MM.1S (cell line): ENCODE measurements around the gene ABCC4.

Experiments used
- DNase-seq: peaks from one replicate; pipeline ENCODE4 v3.0.0-alpha.2; 2015
- H2AFZ ChIP-seq: fragments of 300-600 bp; sonication (generic); 2 replicates; pipeline ENCODE4 v1.6.0; 2016; ENCODE audit warnings: antibody characterized with exemption, low read length
- H3F3A ChIP-seq: fragments of 300-600 bp; sonication (generic); 2 replicates; pipeline ENCODE4 v1.6.1; 2016; ENCODE audit warnings: mild to moderate bottlenecking, antibody characterized with exemption, low read length, moderate library complexity, mixed read lengths; ENCODE audit not compliant: insufficient read depth
- H3K27ac ChIP-seq: fragments of 300-600 bp; sonication (generic); 2 replicates; pipeline ENCODE4 v1.5.1; 2016; ENCODE audit warnings: mild to moderate bottlenecking, low read length
- H3K27me3 ChIP-seq: fragments of 300-600 bp; sonication (generic); replicated peaks from 2 replicates; pipeline ENCODE4 v1.6.0; 2016; ENCODE audit warnings: low read length; ENCODE audit not compliant: insufficient read depth
- H3K36me3 ChIP-seq: fragments of 300-600 bp; sonication (generic); replicated peaks from 2 replicates; pipeline ENCODE4 v1.6.1; 2016; ENCODE audit warnings: mild to moderate bottlenecking, low read length, mixed read lengths; ENCODE audit not compliant: insufficient read depth
- H3K4me1 ChIP-seq: fragments of 300-600 bp; sonication (generic); 2 replicates; pipeline ENCODE4 v1.6.1; 2016; ENCODE audit warnings: low read length, mixed read lengths
- H3K4me2 ChIP-seq: fragments of 300-600 bp; sonication (generic); 2 replicates; pipeline ENCODE4 v1.6.0; 2016; ENCODE audit warnings: low read depth, low read length
- H3K4me3 ChIP-seq: fragments of 300-600 bp; sonication (generic); 2 replicates; pipeline ENCODE4 v1.5.1; 2016; ENCODE audit warnings: low read length, mixed read lengths
- H3K79me2 ChIP-seq: fragments of 300-600 bp; sonication (generic); 2 replicates; pipeline ENCODE4 v1.6.1; 2016; ENCODE audit warnings: mixed run types, low read length, mixed read lengths
- H3K9ac ChIP-seq: fragments of 300-600 bp; sonication (generic); 2 replicates; pipeline ENCODE4 v1.6.1; 2016; ENCODE audit warnings: low read length, mixed read lengths
- H3K9me2 ChIP-seq: fragments of 300-600 bp; sonication (generic); replicated peaks from 2 replicates; pipeline ENCODE4 v1.6.1; 2016; ENCODE audit warnings: mild to moderate bottlenecking, low read length, mixed read lengths; ENCODE audit not compliant: insufficient read depth
- H3K9me3 ChIP-seq: fragments of 300-600 bp; sonication (generic); replicated peaks from 2 replicates; pipeline ENCODE4 v1.6.1; 2016; ENCODE audit warnings: mild to moderate bottlenecking, low read length, mixed read lengths; ENCODE audit not compliant: insufficient read depth
- H4K20me1 ChIP-seq: fragments of 300-600 bp; sonication (generic); 2 replicates; pipeline ENCODE4 v1.6.1; 2016; ENCODE audit warnings: mild to moderate bottlenecking, low read length, moderate library complexity, mixed read lengths; ENCODE audit not compliant: insufficient read depth
- EZH2 ChIP-seq: fragments of 300-600 bp; sonication (generic); optimal IDR thresholded peaks from 2 replicates; pipeline ENCODE3; 2017; ENCODE audit warnings: low read depth, mild to moderate bottlenecking, antibody characterized with exemption, low read length, mixed read lengths
- EZH2phosphoT487 ChIP-seq: fragments of 300-600 bp; sonication (generic); IDR thresholded peaks from 2 replicates; pipeline ENCODE4 v1.6.1; 2018; ENCODE audit warnings: antibody characterized with exemption, low read length
- TF ChIP-seq, protein P1 (sequence below): fragments of 300-600 bp; sonication (generic); IDR thresholded peaks from 2 replicates; pipeline ENCODE4 v1.5.1; 2016; ENCODE audit warnings: antibody characterized with exemption, low read length, mixed read lengths

ABCC4 gene

DNA sequence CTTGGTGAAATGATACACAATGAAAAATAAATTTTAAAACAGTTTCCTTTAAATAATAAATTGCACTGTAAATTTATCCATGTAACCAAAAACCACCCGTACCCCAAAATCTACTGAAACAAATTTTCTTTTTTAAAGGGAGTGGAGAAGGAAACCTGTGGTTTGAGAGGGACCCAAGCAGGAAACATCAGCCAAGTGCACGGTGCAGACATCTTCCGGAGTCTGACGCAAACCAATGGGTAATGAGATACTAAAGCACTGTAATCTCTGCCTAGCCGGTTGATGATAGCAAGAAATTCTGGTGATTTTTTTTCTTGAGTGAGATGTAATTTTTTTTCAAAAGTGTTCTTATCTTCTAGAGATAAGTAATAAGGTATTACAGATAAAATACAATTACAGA, 115.4 kb downstream of the ABCC4 start:
- no peaks in the 10 kb centered on the region for H3K27me3 ChIP-seq
- H3K4me1 ChIP-seq: peaks cover 3% of the 10 kb centered on the region; the same call in 1 of the 2 replicates
- no peaks in the 10 kb centered on the region for H3K79me2 ChIP-seq
- H3K9me3 ChIP-seq: no peaks in the 10 kb centered on the region
- no peak overlapping the region for H3K4me2 ChIP-seq
- DNase-seq: no peak
- no peaks in the 10 kb centered on the region for H3F3A ChIP-seq
- no peak overlapping the region for H3K4me3 ChIP-seq
- no peaks in the 10 kb centered on the region for H4K20me1 ChIP-seq
- H3K36me3 ChIP-seq: no peaks in the 10 kb centered on the region
- H3K27ac ChIP-seq: no peak overlapping the region
- H2AFZ ChIP-seq: no peak overlapping the region
- H3K9me2 ChIP-seq: no peaks in the 10 kb centered on the region
- TF ChIP-seq, protein P1, sequence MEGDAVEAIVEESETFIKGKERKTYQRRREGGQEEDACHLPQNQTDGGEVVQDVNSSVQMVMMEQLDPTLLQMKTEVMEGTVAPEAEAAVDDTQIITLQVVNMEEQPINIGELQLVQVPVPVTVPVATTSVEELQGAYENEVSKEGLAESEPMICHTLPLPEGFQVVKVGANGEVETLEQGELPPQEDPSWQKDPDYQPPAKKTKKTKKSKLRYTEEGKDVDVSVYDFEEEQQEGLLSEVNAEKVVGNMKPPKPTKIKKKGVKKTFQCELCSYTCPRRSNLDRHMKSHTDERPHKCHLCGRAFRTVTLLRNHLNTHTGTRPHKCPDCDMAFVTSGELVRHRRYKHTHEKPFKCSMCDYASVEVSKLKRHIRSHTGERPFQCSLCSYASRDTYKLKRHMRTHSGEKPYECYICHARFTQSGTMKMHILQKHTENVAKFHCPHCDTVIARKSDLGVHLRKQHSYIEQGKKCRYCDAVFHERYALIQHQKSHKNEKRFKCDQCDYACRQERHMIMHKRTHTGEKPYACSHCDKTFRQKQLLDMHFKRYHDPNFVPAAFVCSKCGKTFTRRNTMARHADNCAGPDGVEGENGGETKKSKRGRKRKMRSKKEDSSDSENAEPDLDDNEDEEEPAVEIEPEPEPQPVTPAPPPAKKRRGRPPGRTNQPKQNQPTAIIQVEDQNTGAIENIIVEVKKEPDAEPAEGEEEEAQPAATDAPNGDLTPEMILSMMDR: no peak
- no peak for TF ChIP-seq EZH2phosphoT487
- TF ChIP-seq EZH2: no peak
- H3K9ac ChIP-seq: no peak overlapping the region

- H3K79me2 ChIP-seq: no peaks in the 10 kb centered on the region
- H3F3A ChIP-seq: no peaks in the 10 kb centered on the region
- H3K27me3 ChIP-seq: no peaks in the 10 kb centered on the region
- H3K4me3 ChIP-seq: no peak overlapping the region
- no peaks in the 10 kb centered on the region for H4K20me1 ChIP-seq
- DNase-seq: no peak
- H3K36me3 ChIP-seq: no peaks in the 10 kb centered on the region
- no peaks in the 10 kb centered on the region for H3K9me3 ChIP-seq
- H3K4me1 ChIP-seq: peaks cover 6% of the 10 kb centered on the region; the same call in 1 of the 2 replicates
- no peak overlapping the region for H2AFZ ChIP-seq
- no peak overlapping the region for H3K9ac ChIP-seq
- TF ChIP-seq EZH2phosphoT487: no peak
- TF ChIP-seq, protein P1: no peak
- no peak for TF ChIP-seq EZH2
- no peak overlapping the region for H3K27ac ChIP-seq
- no peaks in the 10 kb centered on the region for H3K9me2 ChIP-seq
- no peak overlapping the region for H3K4me2 ChIP-seq
Measured at GRCh38 chr13:95185311-95185710, 115.9 kb downstream of the ABCC4 start.

- H3K27ac ChIP-seq: no peak overlapping the region
- no peak overlapping the region for H2AFZ ChIP-seq
- no peaks in the 10 kb centered on the region for H3K9me3 ChIP-seq
- H3K4me2 ChIP-seq: no peak overlapping the region
- H3K36me3 ChIP-seq: no peaks in the 10 kb centered on the region
- H3K4me1 ChIP-seq: peaks cover 6% of the 10 kb centered on the region; the same call in 1 of the 2 replicates
- no peaks in the 10 kb centered on the region for H4K20me1 ChIP-seq
- TF ChIP-seq EZH2 (no peak), EZH2phosphoT487 (no peak)
- TF ChIP-seq, protein P1: no peak
- H3K9ac ChIP-seq: no peak overlapping the region
- H3K79me2 ChIP-seq: no peaks in the 10 kb centered on the region
- no peaks in the 10 kb centered on the region for H3K27me3 ChIP-seq
- H3F3A ChIP-seq: no peaks in the 10 kb centered on the region
- H3K4me3 ChIP-seq: no peak overlapping the region
- H3K9me2 ChIP-seq: no peaks in the 10 kb centered on the region
- no peak for DNase-seq
Measured at GRCh38 chr13:95184317-95184716, 116.9 kb downstream of the ABCC4 start.
